ENCODE data around the gene PAX2.

The PAX2 gene

DNA sequence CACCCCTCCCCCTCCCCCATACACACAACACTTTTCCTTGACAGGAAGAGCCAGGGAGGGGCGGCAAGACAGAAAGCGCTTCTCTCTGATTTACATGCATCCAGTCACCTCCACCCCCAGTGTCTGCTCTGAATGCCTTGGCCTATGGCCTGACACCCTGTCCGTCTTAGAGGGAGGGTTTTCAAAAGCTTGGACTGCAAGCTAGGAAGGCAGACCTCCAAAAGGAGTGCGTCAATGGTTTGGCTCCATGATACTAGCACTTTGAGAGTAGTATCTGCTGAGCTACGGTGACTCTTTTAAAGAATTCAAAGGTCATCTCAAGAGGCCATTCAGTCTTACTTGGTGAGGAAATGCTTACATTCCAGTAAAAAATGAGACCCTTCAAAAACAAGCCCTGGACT lies 20.3 kb upstream of the PAX2 start:
- no peak for DNase-seq

DNA sequence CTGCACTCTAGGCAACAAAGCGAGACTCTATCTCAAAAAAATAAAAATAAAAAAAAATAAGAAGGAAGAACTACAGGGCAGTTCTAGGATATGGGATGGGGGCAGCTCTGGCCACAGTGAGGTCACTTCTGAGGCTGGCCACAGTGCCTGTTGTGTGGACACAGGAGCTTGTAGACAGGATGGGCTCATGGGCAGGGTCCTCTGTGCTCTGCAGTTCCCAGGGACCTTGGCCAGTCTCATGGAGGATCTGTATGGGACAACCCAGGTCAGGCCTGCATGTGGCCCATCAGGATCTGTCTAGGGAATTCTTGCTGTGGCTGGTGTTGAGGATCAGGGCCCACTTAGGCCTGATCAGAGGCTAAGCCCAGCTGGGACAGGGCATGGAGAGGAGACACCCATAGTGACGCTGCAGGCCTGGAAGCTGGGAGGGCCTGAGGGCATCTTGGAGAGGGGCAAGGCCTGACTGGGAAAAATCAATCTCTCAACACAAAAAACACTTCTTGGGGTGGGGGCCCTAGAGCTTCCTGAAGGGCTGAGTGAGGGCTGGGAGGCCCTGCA lies 19.4 kb upstream of the PAX2 start:
- no peak for DNase-seq

DNA sequence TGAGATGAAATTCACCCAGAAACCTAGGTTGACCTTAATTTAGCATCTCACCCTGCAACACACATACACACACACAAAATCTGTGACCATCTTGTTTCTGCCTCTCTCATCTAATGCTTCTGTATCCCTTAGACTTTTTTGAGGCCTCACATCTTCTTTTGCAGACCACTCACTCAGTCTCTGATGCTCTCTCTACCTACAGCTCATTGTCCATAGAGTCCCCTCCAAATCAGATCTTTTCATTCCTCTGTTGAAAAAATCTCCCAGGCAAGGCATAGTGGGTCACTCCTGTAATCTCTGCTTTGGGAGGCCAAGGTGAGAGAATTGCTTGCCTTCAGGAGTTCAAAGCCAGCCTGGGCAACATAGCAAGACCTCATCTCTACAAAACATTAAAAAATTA lies 17.6 kb upstream of the PAX2 start:
- DNase-seq = no peak

DNA sequence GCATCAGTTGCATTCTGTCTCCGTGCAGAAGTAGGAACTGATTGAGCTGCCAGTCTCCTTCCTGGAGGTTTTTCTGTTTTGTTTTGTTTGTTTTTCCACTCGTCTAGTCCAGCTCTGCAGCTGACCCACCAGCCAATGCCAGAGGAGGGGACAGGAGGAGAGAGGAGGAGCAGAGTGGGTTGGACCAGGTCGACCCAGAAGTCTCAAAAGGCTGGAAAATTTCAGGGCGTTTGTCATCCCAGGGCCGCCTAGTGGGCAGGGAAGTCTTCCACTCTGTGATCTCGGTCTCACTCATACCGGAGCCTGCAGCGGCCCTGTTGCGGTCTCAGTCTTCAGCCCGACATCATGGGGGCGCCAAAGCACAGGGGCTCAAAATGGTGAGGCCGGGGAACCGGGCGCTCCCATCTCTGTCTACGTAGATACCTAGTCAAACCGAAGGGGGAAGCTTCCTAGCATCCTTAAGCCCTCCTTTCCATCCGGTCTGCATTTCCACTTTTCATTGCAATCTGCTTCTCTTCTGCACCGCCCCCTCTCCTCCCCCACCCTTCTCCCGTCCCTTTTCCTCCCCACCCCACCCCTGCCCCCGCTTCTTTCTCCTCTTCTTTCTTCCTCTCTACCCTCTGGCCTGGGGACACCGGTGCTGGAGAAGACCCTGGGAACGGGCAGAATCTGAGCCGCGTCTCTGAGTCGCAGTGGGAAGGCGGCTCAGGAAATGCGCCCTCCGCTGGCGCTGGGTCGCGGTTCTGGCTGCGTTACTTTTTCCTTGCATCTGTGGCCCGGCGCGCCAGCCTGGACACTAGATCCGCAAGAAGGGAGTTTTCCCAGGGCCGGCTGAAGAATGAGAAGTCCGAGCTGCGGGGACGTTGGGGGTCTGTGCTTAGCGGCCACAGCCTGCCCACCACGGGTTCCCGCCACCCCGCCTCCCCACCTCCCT lies 16.2 kb upstream of the PAX2 start:
- peak in 1 of 5 experiments; percentile 25 for DNase-seq

DNA sequence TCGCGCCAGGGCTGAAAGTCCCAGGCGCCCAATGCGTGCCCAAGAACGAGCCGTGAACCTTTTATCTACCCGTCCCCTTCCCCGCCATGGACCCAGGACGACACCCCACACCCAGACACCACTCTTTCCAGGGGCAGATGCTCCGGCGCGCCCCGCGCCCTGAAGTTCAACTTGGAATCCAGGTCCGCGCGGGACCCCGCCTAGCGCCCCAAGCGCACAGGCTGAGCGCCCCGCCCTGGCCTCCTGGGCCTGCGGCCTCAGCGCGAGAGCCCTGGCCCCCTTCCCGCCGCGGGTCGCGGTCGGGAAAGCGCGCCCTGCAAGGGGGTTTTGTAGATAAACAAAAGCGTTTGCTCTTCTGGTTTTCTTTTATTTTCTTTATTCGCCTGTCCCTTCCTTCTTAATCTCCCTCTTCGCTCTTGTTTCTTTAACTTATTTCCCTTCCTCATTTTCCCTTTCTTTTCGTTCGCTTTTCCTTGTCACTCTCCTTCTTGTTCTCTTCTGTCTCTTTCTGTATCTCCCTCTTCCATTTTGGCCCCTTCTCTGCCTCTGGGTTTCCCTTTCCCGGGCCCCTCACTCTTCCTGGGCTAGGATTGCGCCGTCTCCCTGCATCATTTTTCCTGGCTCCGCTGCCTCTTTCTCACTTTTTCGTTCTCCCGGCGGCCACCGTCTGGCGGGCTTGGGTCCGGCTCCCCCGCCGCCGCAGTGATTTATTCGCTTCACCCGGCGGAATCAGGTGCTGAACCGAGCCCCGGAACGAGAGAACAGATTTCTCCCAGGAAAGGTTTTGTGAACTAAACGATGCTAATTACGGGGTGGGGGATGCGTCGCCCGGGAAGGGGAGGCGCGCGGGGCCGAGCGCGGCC lies 15.3 kb upstream of the PAX2 start:
- DNase-seq = no peak

DNA sequence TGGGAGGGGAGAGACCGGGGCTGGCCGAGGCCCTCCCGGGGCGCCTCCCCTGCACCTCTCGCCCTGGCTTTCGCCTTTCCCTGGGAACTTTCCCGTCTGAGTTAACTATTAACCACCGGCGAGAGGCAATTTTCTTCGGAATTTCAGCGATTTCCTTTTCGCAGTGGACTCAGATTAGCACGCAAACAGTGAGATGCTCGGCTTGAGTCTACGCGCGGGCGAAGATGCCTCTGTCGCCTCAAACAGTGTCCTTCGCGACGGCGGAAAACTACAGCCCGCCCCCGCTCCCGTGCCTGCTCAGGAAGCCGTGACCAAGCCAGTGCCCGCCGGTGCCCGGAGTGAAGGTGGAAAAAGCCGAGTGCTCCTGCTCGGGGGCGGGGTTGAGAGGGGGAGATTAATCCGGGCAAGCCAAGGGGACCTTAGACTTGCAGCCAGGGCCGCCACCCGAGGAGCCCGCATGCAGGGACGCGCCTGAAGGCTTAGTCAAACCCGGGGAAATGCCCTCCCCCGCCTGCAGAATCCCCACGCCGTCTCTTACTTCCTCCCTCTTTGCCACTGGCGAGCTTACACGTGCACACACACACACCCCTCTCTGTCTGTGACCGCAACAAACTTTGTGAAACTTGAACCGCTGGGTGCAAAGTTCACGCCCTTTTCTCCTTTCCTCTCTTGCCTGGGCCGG lies 14.5 kb upstream of the PAX2 start:
- DNase-seq = peak in 1 of 5 experiments; percentile 59

DNA sequence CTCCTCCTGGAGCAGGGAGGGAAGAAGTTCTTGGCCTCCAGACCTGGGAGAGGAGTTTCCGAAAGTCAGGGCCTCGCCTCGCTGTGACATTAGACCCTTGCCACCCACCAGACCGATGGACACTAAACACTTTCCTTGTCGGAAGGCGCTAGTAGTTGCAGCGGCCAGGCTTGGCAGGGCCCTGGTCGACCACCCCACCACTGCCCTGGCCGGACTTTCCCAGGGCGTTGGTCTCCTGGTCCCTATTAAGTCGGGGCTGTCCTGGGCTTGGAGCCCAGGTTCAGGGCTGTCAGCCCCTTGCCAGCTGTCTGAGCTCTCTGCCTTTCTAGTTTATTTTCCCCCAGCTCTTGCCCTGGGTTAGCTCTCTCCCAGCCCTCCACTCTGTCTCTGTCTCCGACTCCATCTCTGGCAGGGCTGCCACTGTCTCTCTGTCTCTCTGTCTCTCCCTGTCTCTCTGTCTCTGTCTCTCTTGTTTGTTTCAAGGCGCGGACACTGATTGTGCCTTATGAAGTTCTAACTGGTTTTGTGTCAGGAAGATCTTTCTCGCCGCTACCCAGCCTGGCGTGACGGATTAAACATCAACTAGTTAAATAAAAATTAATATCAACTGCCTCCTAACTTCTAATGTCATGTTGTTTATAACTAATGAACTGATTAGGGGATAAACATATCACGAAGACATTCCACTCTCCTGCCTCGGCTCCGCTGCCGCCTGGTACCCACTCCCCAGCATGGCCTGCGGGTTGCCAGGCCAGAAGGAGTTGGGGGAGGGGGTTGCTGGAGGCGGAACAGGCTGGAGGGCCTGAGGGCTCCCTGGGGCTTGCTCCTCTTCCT lies 13.8 kb upstream of the PAX2 start:
- no peak for DNase-seq

DNA sequence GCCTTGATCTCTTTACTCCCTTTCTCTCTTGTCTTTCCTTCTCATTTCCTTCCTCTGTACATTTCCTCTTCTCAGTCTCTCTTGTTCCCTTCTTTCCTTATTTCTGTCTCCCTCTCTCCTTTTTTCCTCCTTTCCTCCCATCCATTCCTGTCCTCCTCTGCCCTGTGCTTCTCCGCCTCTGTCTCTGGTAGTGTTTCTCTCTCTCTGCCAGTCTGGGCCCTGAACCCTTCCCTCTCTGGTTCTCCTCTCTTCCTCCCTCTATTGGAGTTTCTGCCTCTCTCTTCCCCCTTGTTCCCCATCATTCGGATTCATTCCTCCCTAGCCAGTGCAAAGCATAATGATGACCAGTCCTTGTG lies 13.2 kb upstream of the PAX2 start:
- no peak for DNase-seq

DNA sequence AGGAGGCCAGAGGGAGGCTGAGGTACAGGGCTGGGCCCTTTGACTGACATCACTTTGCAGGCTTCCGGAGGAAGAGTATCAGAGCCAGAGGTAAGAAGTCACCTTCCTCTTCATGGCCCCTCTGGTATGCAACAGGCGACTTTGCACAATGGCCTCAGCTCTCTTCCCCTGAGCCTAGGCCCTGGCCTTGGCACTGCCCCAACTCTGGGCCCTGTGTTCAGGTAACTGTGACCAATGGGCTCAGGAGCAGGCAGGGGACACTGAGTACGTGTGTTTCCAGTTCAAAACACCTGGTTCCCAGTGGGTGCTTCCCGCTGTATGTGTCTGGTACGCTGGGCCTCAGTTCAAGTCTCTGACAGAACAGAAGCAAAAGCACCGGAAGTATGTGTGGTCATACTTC lies 12.1 kb upstream of the PAX2 start:
- DNase-seq = no peak

DNA sequence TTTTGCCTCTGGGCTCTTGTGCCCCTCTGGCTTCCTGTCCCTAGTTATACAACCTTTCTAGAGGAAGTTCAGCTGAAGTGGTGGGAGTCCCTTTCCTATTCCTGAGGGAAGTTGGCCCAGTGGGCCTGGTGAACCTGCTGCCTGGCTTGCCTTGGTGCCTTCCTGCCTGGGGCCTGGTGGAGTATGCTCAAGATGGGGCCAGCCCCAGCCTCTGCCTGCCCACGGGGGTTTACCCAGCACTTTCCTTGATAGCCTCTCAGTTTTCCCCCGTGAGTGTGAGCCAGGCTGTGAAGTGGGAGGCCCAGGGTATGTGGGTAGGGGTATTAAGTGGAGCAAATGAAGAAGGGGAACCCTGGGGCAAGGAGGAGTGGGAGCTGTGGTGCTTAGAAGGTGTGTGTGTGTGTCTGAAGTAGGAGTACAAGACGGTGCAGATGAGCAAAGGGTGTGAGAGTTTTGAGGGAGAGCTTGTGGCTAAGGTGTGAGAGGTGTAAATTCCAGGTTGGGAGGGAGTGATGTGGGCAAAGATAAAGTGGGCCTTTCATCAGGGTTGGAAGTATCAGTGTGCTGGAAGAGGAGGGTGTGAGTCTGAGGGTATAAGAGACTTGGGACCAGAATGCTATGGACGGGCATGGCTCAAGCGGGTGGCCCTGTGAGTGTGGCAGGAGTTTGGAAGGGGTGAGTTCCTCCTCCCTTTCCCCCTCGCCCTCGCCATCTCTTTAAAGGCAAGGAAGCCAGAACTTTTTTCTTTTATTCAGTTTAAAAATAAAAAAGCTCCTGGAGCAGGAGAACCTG lies 10.9 kb upstream of the PAX2 start:
- no peak for DNase-seq

DNA sequence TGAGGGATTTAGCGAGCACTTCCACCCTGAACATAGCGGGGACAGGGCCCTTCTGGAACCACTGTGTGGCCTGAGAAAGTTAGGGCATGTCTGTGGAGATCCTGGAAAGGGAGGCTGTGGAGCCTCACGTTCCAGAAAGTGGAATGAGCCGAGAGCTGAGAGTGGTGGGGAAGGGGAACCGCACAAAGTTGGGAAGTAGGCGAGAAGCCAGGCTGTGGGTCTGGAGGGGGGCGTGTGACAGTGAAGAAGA lies 10.4 kb upstream of the PAX2 start:
- DNase-seq = no peak

DNA sequence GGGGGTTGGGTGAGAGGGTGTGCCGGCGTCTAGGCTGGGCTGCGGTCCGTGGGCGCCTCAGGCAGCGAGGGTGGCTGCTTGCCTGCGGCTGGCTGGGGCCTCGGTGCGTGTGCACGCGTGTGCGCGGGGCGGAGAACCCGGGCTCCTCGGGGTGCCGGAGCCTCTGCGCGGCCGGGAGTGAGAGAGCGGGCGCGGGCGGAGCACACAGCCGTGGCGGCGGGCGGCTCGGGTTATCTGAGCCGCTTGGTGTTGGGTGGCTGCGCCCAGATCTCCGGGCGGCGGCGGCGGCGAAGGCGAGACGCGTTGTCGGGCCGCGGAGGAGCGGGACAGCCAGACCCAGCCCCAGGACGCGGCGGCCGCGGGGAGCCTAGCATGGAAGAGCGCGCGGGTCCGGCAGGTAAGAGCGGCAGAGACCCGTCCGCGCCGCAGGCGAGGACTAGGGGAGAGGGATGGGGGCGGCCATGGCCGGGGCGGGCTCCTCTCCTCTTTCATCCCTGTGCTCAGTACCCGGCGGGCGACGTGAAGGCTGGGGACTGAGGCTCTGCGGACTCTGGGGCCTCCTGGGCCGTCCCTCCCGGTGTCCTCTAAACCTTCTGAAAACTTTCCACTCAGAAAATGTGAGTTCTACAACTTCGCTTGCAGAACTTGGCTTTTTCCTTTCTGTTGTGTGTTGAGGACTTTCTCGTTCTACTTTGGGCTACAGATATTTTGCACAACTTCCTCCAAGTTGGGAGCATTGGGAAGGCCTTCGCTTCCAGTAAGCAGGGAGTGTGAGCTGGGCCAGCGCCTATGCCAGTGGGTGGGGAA lies 9.8 kb upstream of the PAX2 start:
- no peak for DNase-seq

DNA sequence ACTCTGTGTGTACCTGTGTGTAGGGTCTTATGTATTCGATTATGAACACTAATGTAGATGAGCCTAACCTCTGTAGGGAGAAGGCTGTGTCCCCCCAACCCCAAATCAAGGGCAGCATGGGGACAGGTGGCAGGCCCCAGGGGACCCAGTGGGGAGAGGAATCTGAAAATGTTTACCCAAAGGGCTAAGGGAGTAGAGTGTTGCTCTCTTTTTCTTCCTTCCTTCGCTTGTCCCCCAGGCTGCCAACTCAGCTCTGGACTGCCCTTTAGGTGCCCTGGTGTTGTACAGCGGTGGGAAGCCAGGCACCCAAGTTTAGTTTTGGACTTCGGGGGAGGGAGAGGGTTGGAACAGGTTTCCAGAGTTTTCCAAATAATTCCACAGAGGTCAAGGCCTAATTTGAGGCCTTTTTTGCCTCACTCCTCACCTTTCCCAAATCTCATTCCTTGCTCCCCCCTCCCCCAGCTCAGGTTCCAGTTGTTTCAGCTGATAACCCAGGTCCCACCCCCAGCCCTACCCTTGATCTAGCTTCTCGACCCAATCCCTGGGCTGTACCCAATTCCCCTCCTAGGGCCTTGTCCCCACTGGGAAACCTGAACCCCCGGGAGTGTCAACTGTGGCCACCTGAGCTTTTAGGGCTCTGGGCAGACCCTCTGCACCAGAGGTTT lies 9.1 kb upstream of the PAX2 start:
- DNase-seq = no peak

DNA sequence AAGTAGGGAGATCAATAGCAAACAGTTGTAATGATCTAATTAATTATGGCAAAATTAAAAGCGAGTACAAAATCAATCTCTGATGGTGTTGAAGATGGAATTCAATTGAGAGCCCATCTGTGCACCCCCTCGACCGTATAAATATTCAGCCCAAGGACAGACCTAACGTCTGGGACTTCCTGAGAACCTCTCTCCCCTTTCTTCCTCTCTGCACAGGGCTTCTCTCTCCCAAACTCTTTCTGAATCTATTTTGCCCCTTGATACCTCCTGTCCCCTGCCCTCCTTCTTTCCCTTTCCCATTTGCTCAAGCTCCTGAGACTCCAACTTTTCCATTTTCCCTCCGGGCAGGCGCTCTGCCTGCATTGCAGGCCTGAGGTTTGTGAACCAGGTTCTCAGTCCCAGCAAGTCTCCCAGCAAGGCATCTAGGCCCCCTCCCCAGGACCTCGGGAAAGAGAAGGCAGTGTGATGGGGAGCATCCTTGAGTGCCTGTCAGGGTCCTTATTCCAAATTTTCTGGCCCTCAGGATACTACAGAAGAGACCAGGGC lies 8.5 kb upstream of the PAX2 start:
- no peak for DNase-seq

DNA sequence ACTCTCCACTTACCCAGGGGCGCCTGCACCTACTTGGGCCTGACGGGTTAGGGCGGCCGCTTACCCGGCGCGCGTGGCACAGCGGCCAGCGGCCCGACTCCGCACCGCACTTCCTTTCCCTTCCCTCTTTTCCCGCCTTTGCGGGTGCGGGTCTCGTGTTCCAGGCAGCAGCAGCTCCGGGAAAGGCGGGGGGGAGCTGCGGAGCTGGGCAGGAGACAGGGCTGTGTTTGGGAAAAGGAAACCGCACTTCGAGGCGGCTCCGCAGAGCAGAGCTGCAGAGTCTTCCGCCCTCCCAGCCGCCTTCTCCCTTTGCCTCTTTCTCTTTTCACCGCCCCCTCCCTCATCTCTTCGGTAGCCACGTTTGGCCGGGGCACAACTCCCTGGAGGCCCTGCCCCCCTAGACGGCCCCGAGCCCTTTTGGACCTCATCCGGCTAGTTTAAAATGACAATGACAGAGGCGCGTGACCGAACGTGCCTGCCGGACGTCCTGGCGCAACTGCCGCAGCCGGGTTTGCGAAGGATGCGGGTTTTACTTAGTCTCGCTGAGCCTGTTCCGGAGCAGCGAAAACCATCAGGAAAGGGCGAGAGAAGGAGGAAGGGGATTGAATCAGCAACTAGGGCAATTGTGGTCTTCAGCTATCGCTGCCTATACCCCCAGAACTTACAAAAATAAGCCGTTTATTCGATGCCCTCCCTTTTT lies 7.9 kb upstream of the PAX2 start:
- no peak for DNase-seq

DNA sequence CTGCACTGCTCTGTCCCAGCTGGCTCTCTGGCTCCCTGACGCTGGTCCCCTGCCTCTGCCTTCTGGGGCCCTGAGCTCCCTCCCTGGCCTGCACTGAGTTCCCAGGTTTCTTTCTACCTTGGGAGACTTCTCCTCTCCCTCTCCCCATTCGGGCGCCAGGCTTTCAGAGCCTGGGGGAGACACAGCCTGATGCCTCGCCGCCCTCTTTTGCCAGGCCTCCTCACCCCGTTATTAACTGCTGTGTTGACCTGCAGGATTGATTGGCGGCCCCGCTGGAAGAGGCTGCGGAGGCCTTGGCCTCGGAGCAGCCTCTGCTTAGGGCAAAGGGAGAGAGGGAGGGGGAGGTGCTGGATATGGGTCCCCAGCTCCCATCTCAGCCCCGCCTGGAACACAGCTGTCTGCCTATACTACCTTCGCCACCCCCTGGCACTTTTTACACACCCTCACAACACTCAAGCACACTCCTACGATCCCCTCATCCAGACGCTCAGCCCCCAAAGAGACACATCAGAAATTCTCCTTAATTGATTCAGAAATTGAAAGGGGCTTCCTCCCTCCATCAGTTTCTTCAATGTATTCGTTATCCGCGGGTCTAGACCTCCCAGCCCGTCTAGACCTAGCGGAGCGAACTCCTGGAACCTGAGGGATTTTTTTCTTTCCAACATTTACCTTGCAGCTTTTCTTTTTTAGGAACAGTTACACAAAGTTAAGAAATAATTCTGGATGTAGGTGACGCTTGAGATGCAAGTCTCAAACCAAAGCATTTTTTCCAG lies 7.1 kb upstream of the PAX2 start:
- DNase-seq = no peak

DNA sequence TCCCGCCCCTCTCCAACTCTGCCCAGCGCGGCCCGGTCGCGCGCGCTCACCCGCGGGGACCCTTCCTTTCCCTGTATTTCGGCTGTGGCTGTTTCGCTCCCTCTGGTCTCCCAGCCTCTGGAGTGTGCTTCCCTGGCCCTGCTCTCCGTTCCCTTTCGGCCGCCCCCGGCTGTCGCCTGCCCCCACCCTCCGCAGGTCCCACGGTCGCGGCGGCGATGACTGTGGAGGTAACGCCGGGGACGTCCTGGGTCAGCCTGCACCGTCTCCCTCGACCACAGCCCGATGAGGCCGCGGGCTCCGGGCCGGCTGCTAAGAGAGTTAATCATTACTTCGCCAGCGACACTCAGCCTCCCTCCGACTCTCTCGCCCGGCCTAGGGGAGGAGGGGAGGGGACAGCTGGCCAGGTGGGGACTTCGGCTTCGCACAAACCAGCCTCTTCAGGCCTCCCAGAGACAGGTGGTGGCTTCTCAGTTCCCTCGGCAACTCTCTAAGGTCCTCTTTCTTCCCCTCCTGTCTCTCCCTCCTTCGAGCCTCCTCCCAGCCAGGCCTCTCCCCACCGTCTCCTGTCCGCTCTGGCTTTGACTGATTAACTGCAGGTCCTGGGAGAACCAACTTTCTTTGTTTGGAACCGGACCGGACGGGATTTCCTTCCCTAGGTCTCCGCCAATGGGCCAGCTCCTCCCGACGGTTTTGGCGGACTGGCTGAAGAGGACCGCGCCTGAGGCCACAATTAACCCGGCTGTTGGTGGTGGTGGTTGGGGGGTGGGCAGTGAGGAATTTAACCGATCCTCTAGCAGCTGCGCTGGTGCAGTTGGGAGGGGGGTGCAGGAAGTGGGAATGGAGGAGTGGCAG lies 5.6 kb upstream of the PAX2 start:
- no peak for DNase-seq
